Spleen (tissue), 11 donors: ENCODE data around the gene CPNE2. TPM values are rescaled to one million over a fixed set of nuclear protein-coding genes. Genes with fewer than 3 reads are reported as not detected.

Source experiments
- DNase-seq: peaks from one replicate; pipeline ENCODE4 v3.0.0-alpha.2; 2020
- H3K27ac ChIP-seq, 8 donors: fragments of 200-600 bp; sonication (generic) in 7 of 8; 1 replicate in 4 of 8; 2 replicates in 4 of 8; pipeline versions ENCODE4 v1.5.0 to v1.8.0; 2016 to 2021; ENCODE audit warnings: inconsistent platforms in 4 of 8, mild to moderate bottlenecking in 4 of 8, moderate library complexity in 1 of 8
- H3K27me3 ChIP-seq, 7 donors: fragments of 200-600 bp; sonication (generic) in 6 of 7; replicated peaks in 1 of 7; 1 replicate in 4 of 7; 2 replicates in 3 of 7; pipeline versions ENCODE4 v1.5.0 to v1.8.0; 2016 to 2021; ENCODE audit warnings: inconsistent platforms in 3 of 7, mild to moderate bottlenecking in 1 of 7
- H3K36me3 ChIP-seq, 6 donors: fragments of 200-600 bp; sonication (generic) in 5 of 6; 1 replicate in 4 of 6; 2 replicates in 2 of 6; pipeline versions ENCODE4 v1.5.0 to v1.8.0; 2016 to 2021; ENCODE audit warnings: inconsistent platforms in 2 of 6
- H3K4me1 ChIP-seq, 6 donors: fragments of 200-600 bp; sonication (generic) in 5 of 6; 1 replicate in 3 of 6; 2 replicates in 3 of 6; pipeline versions ENCODE4 v1.5.0 to v1.8.0; 2016 to 2021; ENCODE audit warnings: inconsistent platforms in 3 of 6
- H3K4me3 ChIP-seq, 8 donors: fragments of 200-600 bp; sonication (generic) in 7 of 8; 1 replicate in 4 of 8; 2 replicates in 4 of 8; pipeline versions ENCODE4 v1.5.0 to v1.8.0; 2016 to 2021; ENCODE audit warnings: inconsistent platforms in 4 of 8, mild to moderate bottlenecking in 4 of 8, moderate library complexity in 2 of 8
- H3K9me3 ChIP-seq, 8 donors: fragments of 200-600 bp; sonication (generic) in 7 of 8; 1 replicate in 4 of 8; 2 replicates in 4 of 8; pipeline versions ENCODE4 v1.5.0 to v1.8.0; 2016 to 2021; ENCODE audit warnings: inconsistent platforms in 4 of 8
- CTCF ChIP-seq, 11 experiments: fragments of 200-600 bp in 7 of 11; fragments of 450-650 bp in 4 of 11; sonication (generic) in 4 of 11; IDR thresholded peaks in 8 of 11; conservative IDR thresholded peaks in 3 of 11; 1 replicate in 7 of 11; 2 replicates in 4 of 11; pipeline versions ENCODE4 v1.4.0 to v1.8.0; 2016 to 2021; ENCODE audit warnings: antibody characterized with exemption in 11 of 11, inconsistent platforms in 4 of 11, mild to moderate bottlenecking in 1 of 11
- POLR2A ChIP-seq, 3 donors: fragments of 450-650 bp; IDR thresholded peaks; one replicate each; pipeline ENCODE4 v1.5.1; 2017; ENCODE audit warnings: antibody characterized with exemption in 3 of 3, mild to moderate bottlenecking in 1 of 3
- POLR2AphosphoS5 ChIP-seq, 3 donors: sonication (generic); formaldehyde crosslinking; IDR thresholded peaks; one replicate each; pipeline ENCODE4 v1.5.1; 2017; ENCODE audit warnings: antibody characterized with exemption in 3 of 3
- WGBS, 5 donors: extraction: QIAGEN DNeasy Blood & Tissue Kit in 3 of 5; methylation state at CpG; one replicate each; pipeline versions ENCODE4 v1.1.5 to v1.1.7; 2013 to 2018; 5-methylcytosine and 5-hydroxymethylcytosine counted together
- intact Hi-C: fragments of 100-400 bp; cut with DNase I; formaldehyde crosslinking; loops from one replicate; pipeline ENCODE4 v1.15.0; 2023; ENCODE audit warnings: low total_unique reads
- polyA plus RNA-seq, 3 donors: library from polyadenylated mRNA; stranded (reverse); fragments of 200-250 nt; gene quantifications; one replicate each; pipeline ENCODE4 v1.2.1, GENCODE V29; 2013
- total RNA-seq, 7 donors: library from RNA; depleted of rRNA in 3 of 7; stranded (reverse); fragments of >200 nt in 3 of 7; fragmentation: NEBNext Ultra II Directional in 4 of 7; extraction: Animal tissue kit (Norgen Biotek cat#: 25700) in 4 of 7; gene quantifications; one replicate each; pipeline versions ENCODE4 v1.1.0 to v1.2.1, GENCODE V29; 2016 to 2021
- donor health status: healthy with polysubstance abuse.
- donor health status: DM: no; HTN: no; CAD: no; lungs with moderate emphysema.
- donor health status: DM: no; HTN: no; CAD: no.
- donor health status: Bipolar disorder and iron deficiency.
- donor health status: healthy.
- donor health status: DM: no; HTN: no; CAD: no.
- donor health status: DM: yes; HTN: yes; CAD: no.

Gene CPNE2
- total and polyA plus RNA-seq, 10 donors = 13.3 to 46.5 (median 31.8) TPM

GRCh38 chr16:57194512-57194911, 102.1 kb downstream of the CPNE2 start:
- H3K9me3 ChIP-seq = no peaks in the 10 kb centered on the region
- H3K27me3 ChIP-seq = no peaks in the 10 kb centered on the region
- no peak overlapping the region for H3K27ac ChIP-seq
- no peak for TF ChIP-seq CTCF (IDR thresholded peaks at IDR 0.05 in 8 of 11, conservative IDR thresholded peaks at IDR 0.05 in 3 of 11)
- no peak for TF ChIP-seq POLR2A (IDR thresholded peaks at IDR 0.05)
- TF ChIP-seq POLR2AphosphoS5 (IDR thresholded peaks at IDR 0.05) = no peak
- intact Hi-C loops = no loop called here
- peaks cover 0 to 12% (median 0%) of the 10 kb centered on the region in 6 donors for H3K36me3 ChIP-seq
- no peak overlapping the region for H3K4me3 ChIP-seq
- no peak for DNase-seq
- peaks cover 0 to 61% (median 26%) of the 10 kb centered on the region in 6 donors for H3K4me1 ChIP-seq

- peaks cover 0 to 44% (median 15%) of the 10 kb centered on the region in 6 donors for H3K4me1 ChIP-seq
- H3K4me3 ChIP-seq = no peak overlapping the region
- no peak overlapping the region for H3K27ac ChIP-seq
- H3K9me3 ChIP-seq = no peaks in the 10 kb centered on the region
- peaks cover 0 to 7% (median 0%) of the 10 kb centered on the region in 6 donors for H3K36me3 ChIP-seq
- no peak for DNase-seq
- TF ChIP-seq POLR2AphosphoS5 (IDR thresholded peaks at IDR 0.05) = no peak
- no peak for TF ChIP-seq POLR2A (IDR thresholded peaks at IDR 0.05)
- no peak for TF ChIP-seq CTCF (IDR thresholded peaks at IDR 0.05 in 8 of 11, conservative IDR thresholded peaks at IDR 0.05 in 3 of 11)
- H3K27me3 ChIP-seq = no peaks in the 10 kb centered on the region
- WGBS, 5 donors = 78 to 99% (median 95%) methylated on average over 4 of the region's 4 CpGs
- intact Hi-C loops = no loop called here
Observed at GRCh38 chr16:57196286-57196685, 103.9 kb downstream of the CPNE2 start.

GRCh38 chr16:57196753-57197152, 104.4 kb downstream of the CPNE2 start:
- TF ChIP-seq POLR2AphosphoS5 (IDR thresholded peaks at IDR 0.05) = no peak
- TF ChIP-seq POLR2A (IDR thresholded peaks at IDR 0.05) = no peak
- TF ChIP-seq CTCF (IDR thresholded peaks at IDR 0.05 in 8 of 11, conservative IDR thresholded peaks at IDR 0.05 in 3 of 11) = no peak
- H3K4me3 ChIP-seq = no peak overlapping the region
- H3K27me3 ChIP-seq = no peaks in the 10 kb centered on the region
- 76 to 97% (median 91%) methylated on average over 3 of the region's 3 CpGs for WGBS, 5 donors
- no peak for DNase-seq
- H3K36me3 ChIP-seq = peaks cover 0 to 7% (median 0%) of the 10 kb centered on the region in 6 donors
- peaks cover 0 to 40% (median 10%) of the 10 kb centered on the region in 6 donors for H3K4me1 ChIP-seq
- intact Hi-C loops = no loop called here
- H3K27ac ChIP-seq = no peak overlapping the region
- H3K9me3 ChIP-seq = no peaks in the 10 kb centered on the region

Other genes with a start within 250 kb of the CPNE2 start
- gene SLC12A3, start 227.4 kb upstream of the CPNE2 start, total RNA-seq = 1 to 10 TPM in 3 of 7 donors, under 1 TPM in 4; 0.42 to 2.6 (median 0.94) TPM
- gene SLC12A3, start 227.4 kb upstream of the CPNE2 start, polyA plus RNA-seq = 1 to 10 TPM in 2 of 3 donors, under 1 TPM in 1; 0.46 to 2.3 (median 1.9) TPM
- gene HERPUD1, start 160.4 kb upstream of the CPNE2 start, total RNA-seq = 100 to 1,000 TPM; 162 to 370 (median 205) TPM
- 100 to 1,000 TPM in 1 of 3 donors, 10 to 100 TPM in 2; 84.1 to 105 (median 92.5) TPM for gene HERPUD1, start 160.4 kb upstream of the CPNE2 start, polyA plus RNA-seq
- 10 to 100 TPM; 15.4 to 73.8 (median 34.5) TPM for gene CETP, start 130.6 kb upstream of the CPNE2 start, total RNA-seq
- gene CETP, start 130.6 kb upstream of the CPNE2 start, polyA plus RNA-seq = 10 to 100 TPM in 1 of 3 donors, 1 to 10 TPM in 2; 7.6 to 13.8 (median 9.8) TPM
- gene NLRC5, start 103.0 kb upstream of the CPNE2 start, total RNA-seq = 100 to 1,000 TPM; 206 to 401 (median 237) TPM
- gene NLRC5, start 103.0 kb upstream of the CPNE2 start, polyA plus RNA-seq = 100 to 1,000 TPM in 2 of 3 donors, 10 to 100 TPM in 1; 52.0 to 175 (median 161) TPM
- gene PSME3IP1, start 93.5 kb downstream of the CPNE2 start, total RNA-seq = 100 to 1,000 TPM in 3 of 7 donors, 10 to 100 TPM in 4; 75.8 to 128 (median 99.8) TPM
- gene PSME3IP1, start 93.5 kb downstream of the CPNE2 start, polyA plus RNA-seq = 10 to 100 TPM; 64.6 to 92.3 (median 66.7) TPM
- gene RSPRY1, start 93.7 kb downstream of the CPNE2 start, total RNA-seq = 10 to 100 TPM; 28.4 to 38.8 (median 31.1) TPM
- 1 to 10 TPM; 7.3 to 9.1 (median 8.3) TPM for gene RSPRY1, start 93.7 kb downstream of the CPNE2 start, polyA plus RNA-seq
- gene ARL2BP, start 152.7 kb downstream of the CPNE2 start, total RNA-seq = 10 to 100 TPM; 38.0 to 84.6 (median 62.4) TPM
- gene ARL2BP, start 152.7 kb downstream of the CPNE2 start, polyA plus RNA-seq = 10 to 100 TPM; 30.1 to 65.1 (median 35.7) TPM
- 10 to 100 TPM in 6 of 7 donors, 1 to 10 TPM in 1; 9.6 to 53.1 (median 29.1) TPM for gene PLLP, start 192.1 kb downstream of the CPNE2 start, total RNA-seq
- 10 to 100 TPM in 1 of 3 donors, 1 to 10 TPM in 2; 4.7 to 19.1 (median 7.0) TPM for gene PLLP, start 192.1 kb downstream of the CPNE2 start, polyA plus RNA-seq